GM04503 (cell line): ENCODE results near the gene AP3S2.

Experiments used
- DNase-seq: peaks from one replicate; pipeline ENCODE4 v3.0.0-alpha.2; 2012; ENCODE audit warnings: low read depth

Gene AP3S2

DNA sequence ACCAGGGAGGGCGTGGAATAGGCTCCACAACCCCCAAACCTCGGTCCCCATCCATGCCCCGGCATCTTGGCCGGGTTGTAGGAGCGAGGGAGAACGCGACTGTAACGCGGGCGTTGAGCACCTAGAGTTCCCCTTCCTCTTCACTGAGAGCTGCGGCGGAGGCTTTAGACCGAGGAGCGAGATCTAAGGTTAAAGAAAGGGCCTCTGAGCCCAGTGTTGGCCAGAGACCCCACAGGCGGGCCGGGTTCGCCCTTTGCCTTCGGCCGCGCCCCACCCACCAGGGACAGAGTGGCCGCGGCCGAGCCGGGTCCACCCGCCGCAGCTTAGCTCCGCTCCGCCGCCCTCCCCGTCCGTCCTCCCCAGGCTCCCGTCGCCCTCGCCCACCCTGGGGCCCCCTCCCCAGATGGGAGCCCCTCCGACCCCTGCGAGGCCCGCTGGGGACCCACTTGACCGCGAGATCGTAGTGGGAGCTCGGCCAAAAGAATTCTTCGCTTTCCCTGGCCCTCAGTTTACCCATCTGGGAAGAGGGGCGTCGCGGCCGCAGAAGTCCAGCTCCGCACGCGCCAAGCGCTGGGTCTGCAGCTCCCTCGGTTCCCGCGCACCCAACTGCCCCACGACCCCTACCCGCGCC, 79.6 kb downstream of the AP3S2 start:
- DNase-seq = no peak

DNA sequence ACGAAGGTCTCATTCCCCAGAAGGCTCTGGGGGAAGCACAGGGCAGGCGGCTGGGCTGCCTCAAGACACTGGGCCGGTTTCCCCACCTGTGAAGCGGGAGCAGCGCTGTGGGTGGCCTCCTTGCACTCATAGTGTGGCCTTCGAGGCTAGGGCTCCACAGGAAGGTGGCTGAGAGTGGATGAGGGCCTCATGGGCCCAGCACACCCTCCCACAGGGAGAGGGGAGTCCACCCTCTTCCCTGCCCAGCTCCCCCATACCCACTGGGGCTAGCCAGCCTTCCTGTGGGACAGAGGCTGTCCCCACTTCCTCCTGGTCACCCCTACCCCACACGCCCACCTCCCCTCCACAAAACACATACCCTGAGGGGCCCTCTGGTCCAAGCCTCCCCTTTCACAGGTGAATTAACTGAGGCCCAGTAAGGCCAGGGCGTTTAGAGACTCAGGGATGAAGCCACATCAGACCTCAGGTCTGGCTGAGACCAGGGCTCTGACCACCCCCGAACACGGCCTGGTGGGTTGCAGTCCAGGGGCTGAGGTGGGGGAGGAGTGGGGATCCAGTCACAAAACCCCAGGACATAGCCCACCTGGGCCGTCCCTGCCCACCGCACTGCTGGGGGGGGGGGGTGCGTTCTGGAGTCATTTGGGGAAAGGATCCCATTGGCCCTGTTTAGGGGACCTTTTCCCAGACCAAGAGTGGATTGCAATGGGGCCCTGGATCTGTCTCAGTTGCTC, 80.2 kb downstream of the AP3S2 start:
- no peak for DNase-seq

DNA sequence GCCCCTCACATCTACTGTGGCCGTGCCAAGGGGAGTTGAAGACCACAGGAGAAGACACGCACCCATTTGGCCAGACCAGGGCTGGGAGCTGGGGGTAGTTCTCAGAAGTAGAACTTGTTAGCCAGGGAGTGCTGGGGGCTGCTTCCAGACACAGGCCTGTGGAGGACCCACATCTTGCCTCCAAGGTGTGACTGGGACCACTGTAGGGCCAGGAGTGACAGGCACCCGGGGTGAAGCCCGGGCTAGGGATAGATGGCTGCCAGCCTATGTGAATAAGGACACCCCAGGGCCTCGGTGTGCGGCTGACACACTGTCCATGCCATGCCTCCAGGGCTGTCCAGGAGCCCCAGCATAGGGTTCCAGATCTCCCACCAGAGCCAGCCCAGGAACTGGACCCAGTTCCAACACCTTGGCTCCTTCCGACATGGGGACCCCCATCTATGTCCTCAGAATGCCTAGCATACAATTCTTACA, 80.9 kb downstream of the AP3S2 start:
- no peak for DNase-seq

DNA sequence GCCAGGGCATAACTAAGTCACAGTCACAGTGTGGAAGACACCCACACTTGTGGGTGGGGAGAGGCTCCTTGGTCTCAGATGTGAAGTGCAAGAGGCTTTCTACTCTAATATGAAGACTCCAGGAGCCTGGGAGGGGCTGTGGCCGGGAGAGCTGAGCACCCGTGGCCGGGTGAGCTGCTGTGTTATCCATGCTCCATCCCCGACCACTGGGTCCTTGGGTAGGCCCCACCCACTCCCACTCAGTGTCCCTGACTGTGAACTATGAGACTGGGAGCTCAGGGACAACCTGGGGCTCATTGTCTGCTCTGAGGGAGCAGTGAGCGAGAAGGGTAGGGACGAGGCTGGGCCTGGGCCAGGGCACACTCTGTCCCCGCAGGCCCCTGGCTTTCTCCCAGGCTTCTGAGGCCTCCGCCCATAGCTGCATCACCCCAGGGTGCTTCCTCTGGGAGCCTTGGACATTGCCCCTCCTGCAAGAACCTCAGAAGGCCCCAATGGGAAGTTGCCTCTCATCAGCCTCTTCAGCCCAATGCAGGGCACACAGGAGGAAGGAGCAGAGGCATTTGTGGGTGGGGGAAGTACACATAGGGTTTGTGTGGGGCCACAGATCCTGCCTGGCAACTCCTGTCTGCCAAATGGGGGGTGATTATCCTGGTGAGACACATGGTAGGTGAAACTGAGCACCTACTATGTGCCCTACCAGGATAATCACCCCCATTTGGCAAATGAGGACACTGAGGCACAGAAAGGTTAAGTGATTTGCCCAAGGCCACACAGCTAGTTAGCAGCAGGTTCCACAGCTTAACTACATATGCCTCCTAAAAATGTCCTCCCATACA, 81.6 kb downstream of the AP3S2 start:
- no peak for DNase-seq

DNA sequence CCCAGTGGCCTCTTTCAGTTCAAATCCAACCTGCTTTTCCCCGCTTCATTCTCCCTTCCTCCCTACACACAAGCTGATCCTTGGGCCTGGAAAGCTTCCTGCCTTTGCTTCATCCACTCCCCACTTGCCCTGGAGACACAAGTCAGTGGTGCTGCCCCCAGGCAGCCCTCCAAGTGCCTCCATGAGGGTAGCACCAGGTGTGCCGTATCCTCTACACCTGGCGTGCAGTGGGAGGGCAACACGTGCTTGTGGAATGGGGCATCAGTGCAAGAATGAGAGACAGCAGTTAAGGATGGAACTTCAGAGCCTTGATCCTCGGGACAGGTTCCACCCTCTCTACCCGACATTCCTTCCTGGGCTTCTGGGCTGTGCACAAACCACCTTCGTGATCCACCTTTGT, 83.0 kb downstream of the AP3S2 start:
- DNase-seq = no peak

DNA sequence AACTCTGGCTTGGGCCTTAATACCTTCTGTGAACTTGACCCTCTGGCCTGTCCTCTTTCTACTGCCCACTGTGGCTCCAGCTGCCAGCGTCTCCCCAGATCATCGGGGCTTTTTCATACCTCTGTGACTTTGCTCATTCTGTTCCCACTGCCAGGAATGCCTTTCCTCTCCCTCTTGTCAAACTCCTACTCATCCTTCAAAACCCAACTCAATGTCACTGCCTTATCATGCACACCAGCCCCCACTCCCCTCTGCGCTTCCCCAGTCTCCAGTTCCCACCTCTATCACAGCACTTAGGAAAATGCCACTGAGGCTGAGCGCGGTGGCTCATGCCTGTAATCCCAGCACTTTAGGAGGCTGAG, 84.0 kb downstream of the AP3S2 start:
- DNase-seq = no peak

DNA sequence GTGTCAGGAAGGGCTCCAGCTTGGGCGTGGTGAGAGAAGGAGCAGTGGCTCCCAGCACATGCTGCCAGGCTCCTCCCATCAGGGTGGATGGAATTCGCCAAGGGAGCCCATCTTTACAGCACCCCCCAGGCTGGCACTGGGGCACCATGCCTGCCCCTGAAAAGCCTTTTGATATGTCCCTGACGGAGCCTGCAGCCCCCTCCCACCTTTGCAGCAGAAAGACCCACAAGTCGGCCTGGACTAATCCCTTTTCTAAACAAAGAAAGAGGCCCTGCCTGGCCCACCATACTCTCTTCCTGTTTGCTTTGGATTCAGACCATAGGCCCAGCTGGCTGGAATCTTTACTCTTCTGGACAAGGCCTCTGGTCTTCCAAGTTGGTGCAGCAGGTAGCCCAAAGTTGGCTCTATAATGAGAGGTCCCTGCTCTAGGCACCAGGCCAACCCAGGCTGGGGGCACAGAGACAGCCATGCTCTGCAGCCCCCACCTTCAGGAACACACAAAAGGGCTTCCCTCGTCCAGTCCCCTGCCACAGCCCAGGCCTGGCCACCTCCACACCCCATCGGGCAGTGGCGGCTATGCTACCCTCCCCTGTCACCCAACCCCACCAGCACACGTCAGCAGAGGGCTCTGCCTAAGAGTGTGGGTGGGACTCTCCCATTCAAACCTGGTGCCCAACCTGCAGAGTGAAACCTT, 84.6 kb downstream of the AP3S2 start:
- DNase-seq = no peak

DNA sequence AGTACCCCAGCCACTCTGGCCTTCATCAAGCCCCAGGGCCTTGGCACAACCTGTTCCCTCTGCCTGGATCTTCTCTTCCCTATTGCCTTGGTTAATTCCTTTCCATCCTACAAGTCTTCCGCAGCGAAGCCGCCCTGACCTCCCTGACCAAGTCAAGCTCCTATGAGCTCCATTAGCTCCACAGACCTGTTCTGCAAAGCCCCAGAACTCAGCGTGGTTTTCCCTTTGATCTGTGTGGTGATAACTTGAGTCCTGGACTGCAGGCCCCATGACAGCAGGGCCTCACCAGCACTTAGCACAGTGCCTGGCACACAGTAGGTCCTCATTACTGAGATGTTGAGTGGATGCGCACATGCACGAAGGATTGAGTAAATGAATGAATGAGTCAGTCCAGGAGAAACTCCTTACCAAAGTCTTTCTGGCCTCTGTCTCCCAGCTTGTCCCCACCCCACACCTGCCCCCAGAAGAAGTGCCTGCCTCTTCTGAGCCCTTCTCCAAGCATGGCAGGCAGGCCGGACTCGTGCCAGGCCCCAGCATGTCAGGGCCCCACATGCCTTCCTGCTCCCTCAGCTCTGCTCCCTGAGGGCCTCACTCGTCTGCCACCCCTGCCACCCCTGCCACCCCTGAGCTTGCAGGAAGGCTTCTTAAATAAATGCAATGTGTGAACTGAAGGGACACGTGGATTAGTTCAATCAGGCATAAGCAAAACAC, 85.5 kb downstream of the AP3S2 start:
- DNase-seq = no peak

DNA sequence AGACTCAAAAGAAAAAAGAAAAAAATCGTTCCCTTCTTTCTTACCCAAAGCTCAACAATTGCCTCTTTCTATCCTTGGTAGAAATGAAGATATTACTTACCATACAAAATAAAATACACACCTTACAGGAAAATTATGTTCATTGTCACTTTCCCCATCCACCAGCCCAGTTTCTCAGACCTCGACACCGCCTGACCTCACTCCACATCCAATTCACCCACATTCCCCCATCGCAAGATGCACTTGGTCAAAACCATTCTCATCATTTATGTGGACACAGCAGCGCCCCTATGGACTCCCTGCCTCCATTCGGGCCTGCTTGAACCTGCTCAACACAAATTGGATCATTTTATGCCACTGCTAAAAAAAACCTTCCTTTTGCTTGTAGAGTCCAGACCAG, 86.1 kb downstream of the AP3S2 start:
- DNase-seq = no peak

DNA sequence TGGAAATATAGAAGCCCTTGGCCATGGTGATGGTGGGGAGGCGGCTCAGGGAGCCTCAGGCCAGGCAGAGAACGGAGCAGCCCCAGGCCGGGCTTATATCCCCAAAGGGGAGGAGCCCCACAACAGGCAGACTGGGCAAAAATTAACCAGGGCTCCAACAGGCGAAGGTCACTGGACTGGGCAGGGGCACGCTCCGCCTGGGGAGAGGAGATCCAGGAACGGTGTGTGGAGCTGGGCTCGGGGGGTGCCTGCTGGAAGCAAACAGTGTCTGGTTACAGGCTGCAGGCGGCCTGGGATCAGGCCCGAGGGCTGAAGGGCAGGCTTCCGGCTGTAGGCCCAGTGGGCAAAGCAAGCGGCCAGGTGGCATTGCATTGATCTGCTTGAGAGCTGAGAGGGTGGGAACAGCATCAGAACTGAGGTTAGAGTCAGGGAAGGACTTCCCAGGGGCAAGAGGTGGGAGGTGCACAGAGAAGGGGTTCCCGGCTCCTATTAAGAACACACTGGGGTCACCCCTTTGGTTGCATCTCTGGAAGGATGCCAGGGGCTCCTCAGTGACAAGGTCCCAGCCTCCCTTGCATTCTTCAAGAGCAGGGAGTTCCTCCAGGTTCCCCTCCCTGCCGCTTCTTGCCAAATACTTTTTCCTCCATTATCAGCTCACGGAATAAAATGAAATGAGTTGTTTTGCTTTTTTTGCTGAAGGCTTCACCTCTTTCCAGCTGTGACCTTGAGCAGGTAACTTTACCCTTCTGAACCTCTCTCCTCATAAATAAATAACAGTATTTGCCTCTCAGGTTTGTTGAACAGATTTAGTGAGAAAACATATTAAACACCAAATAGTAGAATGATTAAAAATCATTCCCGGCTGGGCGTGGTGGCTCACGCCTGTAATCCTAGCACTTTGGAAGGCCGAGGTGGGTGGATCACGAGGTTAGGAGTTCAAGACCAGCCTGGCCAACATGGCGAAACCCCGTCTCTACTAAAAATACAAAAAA, 86.9 kb downstream of the AP3S2 start:
- no peak for DNase-seq

DNA sequence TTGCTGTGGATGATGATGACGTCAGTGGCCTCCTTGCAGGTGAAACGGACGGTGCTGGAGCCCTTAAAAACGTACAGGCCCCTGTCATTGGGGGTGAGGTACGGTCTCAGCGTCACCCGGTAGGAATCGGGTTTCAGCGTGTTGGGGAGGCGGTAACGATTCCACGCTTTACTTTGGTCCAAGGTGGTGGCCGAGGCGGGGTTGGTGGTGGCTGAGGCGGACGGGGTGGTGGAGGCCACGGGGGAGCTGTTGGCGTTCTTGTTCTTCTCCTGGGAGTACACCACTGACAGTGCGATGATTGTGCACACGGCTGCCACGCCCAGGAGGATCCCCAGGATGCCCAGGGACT, 87.6 kb downstream of the AP3S2 start:
- DNase-seq = no peak

DNA sequence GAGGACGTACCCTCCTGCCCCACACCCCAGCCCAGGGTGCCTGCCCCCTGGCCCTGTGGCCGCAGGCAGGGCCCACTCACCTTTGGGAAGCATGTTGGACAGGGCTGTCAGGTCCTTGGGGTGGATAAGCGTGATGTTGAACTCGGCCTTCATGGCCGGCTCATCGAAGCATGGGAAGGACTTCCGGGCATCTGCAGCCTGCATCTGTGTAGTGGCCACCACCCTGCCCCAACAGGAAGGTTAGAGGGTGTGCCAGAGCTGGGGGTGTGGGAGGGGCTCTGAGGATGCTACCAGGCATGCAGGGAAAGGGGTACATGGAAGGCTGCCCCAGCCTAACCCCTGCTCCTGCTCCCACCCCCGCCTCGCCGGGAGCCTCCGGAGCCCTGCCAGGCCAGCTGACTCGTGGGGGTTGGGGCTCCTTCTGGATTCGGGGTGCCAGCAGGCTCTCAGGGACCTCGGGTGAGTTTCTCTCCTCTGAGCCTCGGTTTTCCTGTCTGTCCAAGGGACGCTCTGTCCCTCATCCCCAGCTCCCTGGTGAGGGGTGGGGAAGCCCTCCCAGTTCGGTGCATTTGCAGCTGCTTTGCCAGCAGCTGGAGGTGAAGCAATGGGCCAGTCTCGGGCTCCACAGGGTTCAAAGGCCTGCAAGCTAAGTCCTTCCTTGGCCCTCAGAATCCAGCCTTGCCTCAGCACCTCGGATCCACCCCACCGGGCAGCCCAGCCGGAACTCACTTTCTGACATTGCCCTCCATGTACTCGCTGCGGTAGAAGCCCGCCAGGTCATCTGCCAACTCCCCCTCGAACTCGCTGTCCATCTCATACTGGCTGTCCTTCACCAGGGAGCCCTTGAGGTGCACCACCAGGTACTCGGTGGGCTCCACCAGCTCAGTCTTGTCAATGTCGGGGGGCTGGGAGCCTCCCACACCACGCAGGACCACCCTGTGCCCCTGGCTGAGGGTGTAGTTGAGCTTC, 88.3 kb downstream of the AP3S2 start:
- DNase-seq = no peak

DNA sequence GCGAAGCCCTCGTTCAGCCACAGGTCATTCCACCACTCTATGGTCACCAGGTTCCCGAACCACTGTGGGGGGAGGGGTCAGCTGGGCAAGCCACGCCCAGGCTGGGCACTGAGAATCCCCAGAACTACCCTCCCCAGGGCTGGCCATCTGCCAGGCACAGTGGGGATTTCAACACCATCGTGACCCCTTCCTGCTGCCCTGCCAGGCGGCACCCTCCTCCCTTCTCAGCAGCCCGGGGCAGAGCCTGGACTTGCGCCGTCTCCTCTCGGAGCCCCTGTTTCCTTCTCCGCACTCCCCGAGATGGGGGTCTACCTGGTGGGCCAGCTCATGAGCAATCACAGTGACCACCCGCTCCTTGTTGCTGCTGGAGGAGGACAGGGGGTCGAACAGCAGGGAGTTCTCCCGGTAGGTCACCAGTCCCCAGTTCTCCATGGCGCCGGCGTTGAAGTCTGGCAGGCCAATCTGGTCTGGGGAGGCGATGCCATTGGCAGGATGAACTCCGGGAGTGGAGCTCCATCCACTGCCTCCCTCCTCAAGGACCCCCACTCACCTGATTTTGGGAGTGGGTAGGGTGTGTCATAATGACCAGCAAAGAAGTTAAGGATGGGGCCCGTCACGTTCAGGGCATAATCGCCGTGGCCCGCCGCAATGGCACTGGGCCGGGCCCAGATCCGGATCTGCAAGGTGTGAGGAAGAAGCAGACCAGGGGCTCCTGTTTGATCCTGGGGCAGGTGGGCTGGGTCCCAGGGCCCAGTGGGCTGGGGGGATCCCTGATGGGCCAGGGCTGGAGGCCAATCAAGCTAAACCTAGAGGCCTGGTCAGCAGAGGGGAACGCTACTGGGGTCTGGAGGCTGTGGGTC, 89.6 kb downstream of the AP3S2 start:
- no peak for DNase-seq

DNA sequence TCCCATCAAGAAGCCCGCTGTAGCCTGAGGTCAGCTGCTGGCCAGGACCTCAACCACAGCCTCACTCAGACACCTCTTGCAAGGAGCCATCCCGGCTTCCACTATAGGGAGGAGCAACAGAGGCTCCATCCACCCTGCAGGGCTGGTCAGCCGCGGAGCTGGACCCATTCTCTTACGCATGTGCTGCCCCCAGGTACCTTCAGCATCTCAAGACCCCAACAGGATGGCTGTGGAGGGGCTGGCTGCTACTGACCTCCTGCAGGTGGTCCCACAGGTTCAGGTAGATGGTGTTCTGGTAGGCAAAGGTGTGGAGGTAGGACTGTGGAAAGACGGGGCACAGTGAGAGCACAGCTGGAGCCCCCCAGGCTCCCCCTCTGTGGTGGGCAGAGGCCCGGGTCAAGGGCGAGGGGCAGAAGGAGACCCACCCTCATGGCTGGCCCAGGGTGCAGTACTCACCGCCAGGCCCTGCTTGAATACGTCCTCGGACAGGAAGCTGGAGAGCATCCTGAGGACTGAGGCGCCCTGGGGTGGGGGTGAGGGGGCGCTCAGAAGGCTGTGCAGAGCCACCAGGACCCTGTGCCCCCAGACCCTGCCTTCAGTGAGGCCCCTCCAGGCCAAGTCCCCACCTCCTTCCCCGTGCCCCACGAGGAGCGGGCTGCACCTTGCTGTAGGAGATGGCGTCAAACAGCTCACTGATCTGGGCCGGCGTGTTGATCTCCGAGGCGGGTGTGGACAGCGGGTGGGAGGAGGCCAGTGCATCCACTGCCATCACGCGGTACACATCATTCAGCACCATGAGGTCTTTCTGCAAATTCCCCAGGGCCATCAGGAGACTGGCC, 90.6 kb downstream of the AP3S2 start:
- DNase-seq = no peak

DNA sequence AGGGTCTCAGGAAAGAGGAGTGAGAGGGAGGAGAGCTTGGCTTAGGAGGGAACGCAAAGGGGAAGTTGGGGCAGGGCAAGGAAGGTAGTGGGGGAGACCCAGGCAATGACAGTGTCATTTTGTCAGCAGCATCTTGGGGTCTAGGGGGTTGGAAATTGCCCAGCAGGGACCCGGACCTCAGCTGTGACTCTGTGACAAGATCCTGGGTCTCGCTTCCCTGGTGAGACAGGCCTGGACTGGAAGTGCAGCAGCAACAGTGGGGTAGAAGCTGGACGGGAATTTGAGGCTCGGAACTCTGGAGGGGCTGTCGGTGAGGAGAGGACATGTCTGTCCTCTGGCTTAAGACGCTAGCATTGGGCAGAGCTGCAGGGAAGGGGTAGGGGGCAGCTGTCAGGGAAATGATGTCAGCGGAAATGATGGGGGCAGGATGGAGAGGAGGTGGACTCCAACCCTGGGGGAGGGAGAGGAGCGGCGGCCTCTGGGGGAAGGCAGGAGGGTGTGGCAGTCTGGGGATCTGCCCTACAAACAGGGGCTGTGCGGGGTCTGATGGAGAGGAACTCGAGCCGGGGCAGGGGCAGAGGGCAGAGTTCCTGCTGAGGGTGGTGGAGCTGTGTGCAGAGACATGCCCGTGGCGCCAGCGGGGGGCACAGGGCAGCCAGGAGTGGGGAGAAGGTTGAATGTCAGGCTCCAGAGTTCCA, 91.4 kb downstream of the AP3S2 start:
- no peak for DNase-seq

DNA sequence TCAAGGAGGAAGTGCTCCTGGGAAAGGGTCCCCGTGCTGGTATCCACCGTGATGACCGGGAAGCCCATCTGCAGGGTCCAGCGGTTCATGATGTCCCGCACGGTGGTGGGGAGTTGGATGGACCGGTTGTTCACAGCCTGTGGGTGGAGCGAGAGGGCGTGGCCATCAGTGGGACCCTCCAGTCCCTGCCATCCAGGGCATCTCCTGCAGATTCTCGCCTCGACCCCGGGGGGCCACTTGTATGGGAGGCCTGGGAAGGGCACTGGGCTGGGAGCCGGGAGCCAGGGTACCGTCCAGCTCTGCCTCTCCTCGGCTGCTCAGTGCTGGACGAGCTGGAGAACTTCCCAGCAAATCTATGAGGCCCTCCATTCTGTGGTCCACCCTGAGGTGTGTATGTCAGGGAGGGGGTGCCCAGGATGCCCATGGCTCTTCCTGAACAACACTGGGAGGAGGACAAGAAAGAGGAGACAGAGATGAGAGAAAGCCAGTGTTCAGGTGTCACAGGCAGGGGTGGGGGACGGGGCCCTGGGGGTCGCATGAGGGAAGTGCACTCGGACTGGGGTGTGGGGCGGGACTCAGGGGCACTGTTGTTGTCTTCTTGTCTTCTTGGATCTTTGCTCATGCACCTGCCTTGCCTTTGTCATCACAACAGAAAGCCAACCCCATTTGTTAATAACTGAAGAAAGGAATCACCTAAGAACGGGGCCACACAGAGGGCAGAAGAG, 92.2 kb downstream of the AP3S2 start:
- no peak for DNase-seq
